Hematopoietic multipotent progenitor cell (in vitro differentiated cells): ENCODE measurements around the gene EID1. TPM values are rescaled to one million over a fixed set of nuclear protein-coding genes. Genes with fewer than 3 reads are reported as not detected.
"Not testable (repeated sequence)": the region's sequence is repeated elsewhere in the genome, so short reads cannot be mapped to it uniquely, and the experiment has no call there.

Source experiments
- DNase-seq, 3 donors: peaks; one replicate each; pipeline ENCODE4 v3.0.0-alpha.2; 2011 to 2015; ENCODE audit warnings: low read depth in 2 of 3, low spot score in 2 of 3
- total RNA-seq: library from RNA; depleted of rRNA; stranded (reverse); fragments of >200 nt; gene quantifications from one replicate; pipeline ENCODE4 v1.2.3, GENCODE V29; 2012

EID1 gene
- 91.3 TPM for total RNA-seq

GRCh38 chr15:48877630-48878595 is at the start of gene EID1:
Gene EID1 (plus strand): TSS chr15:48878134. CDS start chr15:48878177, 43 bp downstream.
- peak; percentile 89 to 96 (median 94) for DNase-seq

GRCh38 chr15:48828471-48828870 is 49.5 kb upstream of the EID1 start:
- DNase-seq = peak in 2 of 3 donors; percentile 7 to 50

- DNase-seq = no peak
Measured at GRCh38 chr15:48828906-48829305, 49.0 kb upstream of the EID1 start.

GRCh38 chr15:48832648-48833047 is 45.3 kb upstream of the EID1 start:
- DNase-seq = no peak

GRCh38 chr15:48833526-48834239 is 44.3 kb upstream of the EID1 start:
- no peak for DNase-seq

GRCh38 chr15:48834756-48835155 is 43.2 kb upstream of the EID1 start:
- DNase-seq = no peak

- DNase-seq = no peak
Measured at GRCh38 chr15:48842501-48842900, 35.4 kb upstream of the EID1 start.

- DNase-seq = no peak
Measured at GRCh38 chr15:48845123-48845522, 32.8 kb upstream of the EID1 start.

- no peak for DNase-seq
Measured at GRCh38 chr15:48850648-48851047, 27.3 kb upstream of the EID1 start.

- DNase-seq = no peak
Measured at GRCh38 chr15:48851956-48852355, 26.0 kb upstream of the EID1 start.

- not testable (repeated sequence) for DNase-seq
Measured at GRCh38 chr15:48854434-48854833, 23.5 kb upstream of the EID1 start.

GRCh38 chr15:48855501-48856440 is 22.2 kb upstream of the EID1 start:
- peak in 1 of 3 donors; percentile 16 for DNase-seq

- DNase-seq = no peak
Measured at GRCh38 chr15:48856942-48857341, 21.0 kb upstream of the EID1 start.

- peak in 2 of 3 donors; percentile 58 to 78 for DNase-seq
Measured at GRCh38 chr15:48858401-48858800, 19.5 kb upstream of the EID1 start.

GRCh38 chr15:48859426-48859825 is 18.5 kb upstream of the EID1 start:
- no peak for DNase-seq

GRCh38 chr15:48861813-48862431 is 16.0 kb upstream of the EID1 start:
- peak; percentile 26 to 84 (median 68) for DNase-seq

GRCh38 chr15:48862705-48863104 is 15.2 kb upstream of the EID1 start:
- peak in 1 of 3 donors; percentile 15 for DNase-seq

GRCh38 chr15:48865370-48866079 is 12.4 kb upstream of the EID1 start:
- DNase-seq = no peak

- no peak for DNase-seq
Measured at GRCh38 chr15:48866141-48866563, 11.8 kb upstream of the EID1 start.
